M059J (cell line): ENCODE data around the gene ZRANB1. TPM values are rescaled to one million over a fixed set of nuclear protein-coding genes. Genes with fewer than 3 reads are reported as not detected.

ENCODE experiments used
- DNase-seq: peaks from one replicate; pipeline ENCODE4 v3.0.0-alpha.2; 2012; ENCODE audit warnings: low read depth
- total RNA-seq: library from RNA; depleted of rRNA; stranded (reverse); fragments of >200 nt; shearing (Covaris generic); gene quantifications from 2 replicates; pipeline ENCODE4 v1.2.3, GENCODE V29; 2014

Gene ZRANB1
- total RNA-seq, 1 experiment from 2014 or later, result 17.1 TPM

DNA sequence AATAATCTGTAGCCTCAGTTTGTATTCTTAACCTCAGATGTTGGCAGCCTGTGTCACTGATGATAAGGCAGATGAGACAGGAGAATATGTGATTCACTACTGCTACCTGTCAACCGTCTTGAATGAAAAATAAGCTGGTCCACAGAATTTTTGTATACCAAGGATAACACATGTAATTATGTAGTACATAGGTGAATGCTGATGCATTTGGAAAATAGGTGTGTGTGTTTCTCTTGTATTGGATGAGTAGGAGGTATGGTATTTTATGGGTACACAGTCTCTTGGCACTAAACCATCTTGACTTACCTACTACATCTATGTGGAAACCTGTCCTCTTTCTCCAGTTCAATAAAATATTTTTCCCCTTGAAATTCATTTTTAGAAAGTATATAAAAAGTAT, 20.7 kb upstream of the ZRANB1 start:
- DNase-seq, result no peak

DNA sequence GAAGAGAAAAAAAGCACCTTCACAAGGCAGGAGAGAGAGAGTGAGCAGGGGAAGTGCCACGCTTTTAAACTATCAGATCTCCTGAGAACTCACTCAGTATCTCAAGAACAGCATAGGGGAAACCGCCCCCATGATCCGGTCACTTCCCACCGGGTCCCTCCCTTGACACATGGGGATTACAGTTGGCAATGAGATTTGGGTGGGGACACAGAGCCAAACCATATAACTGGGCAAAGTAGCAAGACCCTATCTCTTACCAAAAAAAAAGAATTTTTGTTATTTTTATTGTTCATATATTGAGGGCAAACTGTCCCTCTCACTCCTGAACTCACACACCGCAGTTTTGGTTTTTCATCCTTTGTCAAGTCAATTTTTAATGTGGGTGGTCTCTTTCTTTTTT, 18.2 kb upstream of the ZRANB1 start:
- no peak for DNase-seq

DNA sequence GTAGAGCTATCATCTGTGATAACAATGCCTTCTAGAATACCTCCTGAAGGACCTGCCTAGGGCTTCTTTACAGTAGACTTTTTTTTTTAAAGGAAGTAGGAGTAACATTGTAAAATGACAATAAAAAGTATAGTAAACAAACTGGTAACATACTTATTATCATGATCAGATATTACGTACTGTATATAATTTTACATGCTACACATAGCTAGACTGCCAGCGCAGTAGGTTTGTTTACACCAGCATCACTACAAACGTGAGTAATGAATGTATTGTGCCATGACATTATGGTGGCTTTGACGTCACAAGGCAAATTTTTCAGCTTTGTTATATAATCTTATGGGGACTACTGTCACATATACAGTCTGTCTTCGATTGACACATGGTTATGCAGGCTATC, 15.4 kb upstream of the ZRANB1 start:
- no peak for DNase-seq

DNA sequence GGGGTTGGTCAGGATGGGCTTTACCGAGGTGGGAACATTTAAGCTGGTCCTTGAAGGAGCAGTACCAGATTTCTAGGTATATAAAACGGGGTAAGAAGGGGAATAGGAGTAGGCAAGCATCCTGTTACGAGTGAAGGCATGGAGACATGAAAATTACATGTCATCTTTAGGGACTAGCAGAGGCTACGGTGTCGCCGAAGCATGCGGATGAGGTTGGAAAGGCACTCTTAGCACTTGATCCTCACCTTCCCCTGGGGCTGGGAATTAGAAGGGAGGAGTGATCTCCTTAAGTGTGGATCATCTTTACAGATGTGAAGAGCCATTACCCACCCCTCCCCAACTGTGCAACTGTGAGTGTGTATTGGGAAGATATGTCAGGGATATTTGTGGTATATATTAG, 13.8 kb upstream of the ZRANB1 start:
- no peak for DNase-seq

DNA sequence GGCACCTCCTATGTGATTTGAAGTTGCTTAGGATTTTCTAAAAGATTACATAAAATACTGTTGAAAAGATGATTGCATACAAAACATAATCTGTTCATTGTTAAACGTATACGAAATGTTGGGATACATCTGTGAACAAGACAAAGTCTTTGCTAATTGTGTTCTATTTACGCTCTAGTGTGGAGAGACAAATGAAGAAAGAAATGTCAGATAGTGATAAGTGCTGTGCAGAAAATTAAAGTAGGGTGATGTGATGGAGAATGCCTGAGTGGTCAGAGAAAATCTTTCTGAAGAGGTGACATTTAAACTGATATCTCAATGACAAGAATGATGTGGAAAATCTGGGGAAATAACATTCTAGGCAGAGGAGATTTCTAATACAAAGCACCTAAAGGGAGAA, 13.4 kb upstream of the ZRANB1 start:
- DNase-seq, result no peak

DNA sequence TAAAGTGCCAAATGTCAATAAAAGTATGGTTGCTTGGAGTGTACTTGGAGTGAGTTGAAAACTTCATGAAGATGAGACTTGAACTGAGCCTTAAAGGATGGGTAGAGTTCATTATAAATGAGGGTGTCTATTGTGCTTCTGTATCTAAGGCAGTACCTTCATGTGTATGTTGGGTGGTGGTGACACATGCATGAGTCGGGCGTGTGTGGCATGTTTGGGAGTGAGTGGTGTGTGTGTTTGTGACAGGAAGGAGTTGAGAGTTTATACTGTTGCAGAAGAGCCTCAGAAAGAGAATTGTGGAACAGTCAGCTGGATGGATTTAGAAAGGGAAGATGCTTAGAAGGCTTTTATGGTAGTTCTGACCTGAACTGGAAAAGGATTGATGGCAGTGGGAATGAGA, 6.0 kb upstream of the ZRANB1 start:
- DNase-seq, result peak; percentile 38

DNA sequence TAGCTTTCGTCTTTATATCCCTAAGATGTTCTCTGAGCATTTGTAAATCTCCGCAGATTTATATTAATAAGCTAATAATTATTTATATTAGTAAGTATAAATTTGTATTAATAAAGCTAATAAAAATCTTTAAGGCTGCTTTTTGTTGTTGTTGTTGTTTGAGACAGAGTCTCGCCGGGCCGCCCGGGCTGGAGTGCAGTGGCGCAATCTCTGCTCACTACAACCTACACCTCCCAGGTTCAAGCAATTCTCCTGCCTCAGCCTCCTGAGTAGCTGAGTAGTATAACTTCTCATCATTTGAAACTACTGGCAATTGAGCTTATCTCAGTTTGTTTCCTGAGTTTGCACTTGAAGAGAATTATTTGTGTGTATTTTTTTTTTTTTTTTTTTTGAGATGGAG, 5.1 kb upstream of the ZRANB1 start:
- DNase-seq, result no peak

DNA sequence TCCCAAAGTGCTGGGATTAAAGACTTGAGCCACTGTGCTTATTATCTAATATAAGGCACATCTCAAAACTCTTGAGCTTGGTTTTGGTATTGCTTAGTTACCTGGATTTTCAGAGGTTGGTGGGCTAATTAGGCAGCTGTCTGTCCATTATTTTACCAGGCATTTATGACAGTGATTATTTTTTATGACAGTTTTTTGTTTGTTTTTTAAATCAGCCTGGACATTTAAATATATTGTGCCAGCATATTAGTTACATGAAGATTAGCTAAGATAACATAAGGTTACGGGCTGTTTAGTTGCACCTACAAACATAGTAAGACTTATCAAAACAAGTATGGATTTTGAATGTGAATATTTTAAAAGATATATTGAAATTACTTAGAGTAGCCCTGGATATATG, 2.6 kb upstream of the ZRANB1 start:
- DNase-seq, result no peak

DNA sequence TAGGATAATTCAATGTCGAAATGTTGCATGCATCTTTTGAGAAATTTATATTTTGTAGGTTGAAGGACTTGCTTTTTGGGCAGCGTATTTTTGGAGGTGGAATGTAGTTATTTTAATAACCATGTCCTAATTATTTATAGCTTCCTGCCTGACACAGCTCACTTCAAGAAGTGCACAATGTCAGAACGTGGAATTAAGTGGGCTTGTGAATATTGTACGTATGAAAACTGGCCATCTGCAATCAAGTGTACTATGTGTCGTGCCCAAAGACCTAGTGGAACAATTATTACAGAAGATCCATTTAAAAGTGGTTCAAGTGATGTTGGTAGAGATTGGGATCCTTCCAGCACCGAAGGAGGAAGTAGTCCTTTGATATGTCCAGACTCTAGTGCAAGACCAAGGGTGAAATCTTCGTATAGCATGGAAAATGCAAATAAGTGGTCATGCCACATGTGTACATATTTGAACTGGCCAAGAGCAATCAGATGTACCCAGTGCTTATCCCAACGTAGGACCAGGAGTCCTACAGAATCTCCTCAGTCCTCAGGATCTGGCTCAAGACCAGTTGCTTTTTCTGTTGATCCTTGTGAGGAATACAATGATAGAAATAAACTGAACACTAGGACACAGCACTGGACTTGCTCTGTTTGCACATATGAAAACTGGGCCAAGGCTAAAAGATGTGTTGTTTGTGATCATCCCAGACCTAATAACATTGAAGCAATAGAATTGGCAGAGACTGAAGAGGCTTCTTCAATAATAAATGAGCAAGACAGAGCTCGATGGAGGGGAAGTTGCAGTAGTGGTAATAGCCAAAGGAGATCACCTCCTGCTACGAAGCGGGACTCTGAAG, 620 bp downstream of the ZRANB1 start:
- no peak for DNase-seq

DNA sequence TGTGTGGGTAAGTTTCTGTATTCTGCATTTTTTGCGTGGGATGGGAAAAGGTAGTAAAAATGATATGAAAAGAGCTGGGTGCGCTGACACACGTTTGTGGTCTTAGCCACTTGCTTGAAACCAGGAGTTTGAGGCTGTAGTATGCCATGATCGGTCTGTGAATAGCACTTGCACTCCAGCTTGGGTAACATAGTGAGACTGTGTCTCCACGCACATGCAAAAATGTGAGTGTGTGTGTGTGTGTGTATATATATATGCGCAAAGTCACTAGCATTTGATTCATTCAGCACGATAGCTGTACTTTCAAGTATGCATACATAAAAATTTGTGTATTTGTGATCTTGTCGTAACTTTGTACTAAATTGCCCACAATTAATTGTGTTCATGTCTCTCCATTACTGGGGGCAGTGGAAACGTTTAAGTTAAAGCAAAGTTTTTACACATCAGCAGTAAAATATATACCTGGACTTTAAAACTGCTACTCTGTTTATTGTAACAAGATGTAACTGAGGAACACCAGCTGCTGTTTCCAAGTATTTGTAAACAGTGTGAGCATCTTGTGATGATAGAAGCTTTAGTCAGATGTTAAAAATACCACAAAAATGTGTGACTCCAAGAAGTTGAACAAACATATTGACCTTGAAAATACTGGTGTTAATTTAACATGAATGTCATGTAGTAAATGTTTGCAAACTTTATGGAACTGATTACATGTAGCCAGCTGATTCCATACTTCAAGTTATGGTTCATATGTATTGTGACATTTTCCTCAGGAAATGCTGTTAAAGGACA, 1.6 kb downstream of the ZRANB1 start:
- DNase-seq, result peak; percentile 87

DNA sequence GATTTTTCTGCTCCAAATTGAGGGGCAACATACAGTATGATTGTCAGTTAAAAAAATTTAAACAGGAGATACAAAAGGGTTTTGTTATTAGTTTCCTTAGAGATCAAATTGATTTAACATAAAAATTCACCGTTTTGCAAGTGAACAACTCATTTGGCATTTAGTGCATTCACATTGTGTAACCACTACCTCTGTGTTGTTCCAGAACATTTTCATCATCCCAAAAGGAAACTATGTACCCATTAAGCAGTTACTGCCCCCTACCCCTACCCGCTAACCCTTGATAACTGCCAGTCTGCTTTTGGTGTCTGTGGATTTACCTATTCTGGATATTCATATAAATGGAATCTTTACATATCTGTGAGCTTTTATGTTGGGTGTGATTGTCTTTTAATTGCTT, 3.1 kb downstream of the ZRANB1 start:
- DNase-seq, result no peak

DNA sequence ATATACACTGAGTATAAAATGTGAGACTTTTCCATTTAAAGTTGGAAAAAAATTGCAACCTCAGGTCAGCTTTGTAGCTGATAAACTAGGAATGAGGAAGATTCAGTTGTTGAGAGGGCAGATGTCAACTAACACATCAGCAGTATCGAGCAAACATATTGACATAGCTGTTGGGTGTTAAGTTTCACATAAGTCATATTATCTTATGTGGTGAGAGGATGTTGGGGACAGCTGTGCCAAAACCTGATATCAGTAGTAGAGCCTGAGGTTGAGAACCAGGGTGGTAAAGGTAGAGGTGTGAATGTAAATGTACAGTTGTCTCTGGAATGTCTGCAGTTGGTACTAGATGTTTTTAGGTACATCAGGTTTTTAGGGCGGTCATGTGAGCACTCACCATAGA, 5.0 kb downstream of the ZRANB1 start:
- DNase-seq, result no peak

DNA sequence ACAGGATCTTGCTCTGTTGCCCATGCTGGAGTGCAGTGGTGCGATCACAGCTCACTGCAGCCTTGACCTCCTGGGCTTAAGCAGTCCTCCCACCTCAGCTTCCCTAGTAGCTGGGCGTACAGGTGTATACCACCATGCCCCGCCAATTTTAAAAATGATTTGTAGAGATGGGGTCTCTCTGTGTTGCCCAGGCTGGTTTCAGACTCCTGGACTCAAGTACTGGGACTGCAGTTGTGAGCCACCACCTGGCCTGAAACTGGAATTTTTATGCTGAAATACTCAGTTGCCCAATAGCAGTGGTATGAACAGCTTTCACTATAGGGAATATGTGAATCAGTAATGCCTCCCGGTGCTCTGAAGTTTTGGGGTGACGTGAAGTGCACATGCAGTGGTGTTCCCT, 7.6 kb downstream of the ZRANB1 start:
- DNase-seq, result no peak

DNA sequence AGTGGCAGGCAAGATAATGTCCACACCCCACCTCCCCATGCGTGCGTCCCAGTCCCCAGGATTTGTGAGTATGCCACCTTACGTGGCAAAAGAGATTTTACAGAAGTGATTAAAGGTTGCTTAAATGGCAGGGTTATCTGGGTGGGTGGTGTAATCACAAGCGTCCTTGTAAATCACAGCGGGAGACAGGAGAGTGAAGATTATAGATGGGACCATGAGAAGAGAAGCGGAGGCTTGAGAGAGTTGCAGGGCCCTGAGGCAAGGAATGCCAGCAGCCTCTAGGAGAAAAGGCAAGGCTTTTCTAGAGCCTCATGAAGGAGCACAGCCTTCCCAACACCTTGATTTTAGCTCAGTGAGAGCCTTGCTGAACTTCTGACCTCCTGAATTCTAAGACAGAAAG, 10.2 kb downstream of the ZRANB1 start:
- DNase-seq, result no peak

DNA sequence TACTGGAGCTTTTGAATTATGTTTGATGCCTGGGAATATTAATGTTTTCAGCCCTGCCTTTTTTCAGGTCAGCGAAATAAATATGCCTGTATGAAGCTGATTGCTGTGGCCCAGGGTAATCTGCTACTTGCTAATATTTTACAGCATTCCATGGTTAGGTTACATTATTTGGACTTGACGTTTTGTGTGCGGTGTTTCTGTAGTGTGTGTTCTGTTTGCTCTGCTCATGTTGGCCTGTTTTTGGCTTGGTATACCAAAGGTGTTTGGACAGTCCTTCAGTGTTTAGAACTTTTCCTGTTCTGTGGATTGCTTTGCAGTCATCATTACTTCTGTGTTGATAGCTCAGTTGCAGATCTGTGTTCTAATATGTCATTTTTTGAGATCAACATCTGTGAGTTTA, 11.5 kb downstream of the ZRANB1 start:
- no peak for DNase-seq

DNA sequence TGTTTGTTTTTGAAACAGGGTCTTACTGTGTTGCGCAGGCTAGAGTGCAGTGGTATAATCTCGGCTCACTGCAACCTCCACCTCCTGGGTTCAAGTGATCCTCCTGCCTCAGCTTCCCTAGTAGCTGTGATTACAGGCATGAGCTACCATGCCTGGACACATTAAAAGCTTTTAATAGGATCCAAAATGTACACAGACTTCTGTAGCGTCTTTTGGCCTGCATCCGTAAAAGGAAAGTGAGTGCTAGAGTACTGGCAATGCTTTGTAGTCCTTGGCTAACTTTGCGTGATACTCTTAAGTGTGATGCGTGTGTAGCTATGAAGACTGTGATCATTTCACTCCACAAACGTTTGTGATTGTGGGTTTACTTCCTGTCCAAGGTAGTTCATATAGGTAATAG, 13.3 kb downstream of the ZRANB1 start:
- DNase-seq, result no peak

DNA sequence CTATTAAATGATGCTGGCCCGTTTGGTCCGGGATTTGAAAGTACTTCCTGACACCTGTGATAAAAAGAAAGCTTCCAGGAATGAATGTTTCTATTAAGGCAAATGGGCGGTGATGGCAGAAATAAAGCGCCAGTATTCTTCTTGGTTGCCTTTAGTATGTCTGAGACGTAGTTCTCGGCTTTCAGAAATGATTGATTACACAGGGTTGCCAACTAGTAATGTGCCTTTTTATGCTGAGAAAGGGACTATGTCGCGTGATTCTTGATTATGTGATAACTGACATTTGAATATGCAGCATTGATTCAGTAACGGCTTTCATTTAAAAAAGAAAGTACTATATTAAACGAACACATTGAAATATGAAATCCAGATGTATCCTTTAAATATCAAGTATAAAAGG, 13.9 kb downstream of the ZRANB1 start:
- no peak for DNase-seq

DNA sequence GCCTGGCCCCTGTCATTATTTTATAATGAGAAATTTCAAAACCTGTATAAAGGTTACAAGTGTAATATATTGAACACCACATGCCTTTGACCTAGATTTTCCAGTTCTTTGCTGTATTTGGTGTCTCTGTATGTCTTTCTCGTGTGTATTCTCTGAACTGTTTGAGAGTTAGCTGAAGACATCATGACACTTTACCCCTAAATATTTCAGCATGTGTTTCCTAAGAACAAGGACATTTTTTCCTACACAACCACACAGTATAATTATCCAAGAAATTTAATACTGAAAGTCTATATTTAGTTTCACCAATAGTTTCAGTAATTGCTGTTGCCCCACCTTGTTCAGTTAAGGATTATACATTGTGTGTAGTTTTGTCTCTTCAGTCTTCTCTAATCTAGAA, 14.8 kb downstream of the ZRANB1 start:
- DNase-seq, result no peak

DNA sequence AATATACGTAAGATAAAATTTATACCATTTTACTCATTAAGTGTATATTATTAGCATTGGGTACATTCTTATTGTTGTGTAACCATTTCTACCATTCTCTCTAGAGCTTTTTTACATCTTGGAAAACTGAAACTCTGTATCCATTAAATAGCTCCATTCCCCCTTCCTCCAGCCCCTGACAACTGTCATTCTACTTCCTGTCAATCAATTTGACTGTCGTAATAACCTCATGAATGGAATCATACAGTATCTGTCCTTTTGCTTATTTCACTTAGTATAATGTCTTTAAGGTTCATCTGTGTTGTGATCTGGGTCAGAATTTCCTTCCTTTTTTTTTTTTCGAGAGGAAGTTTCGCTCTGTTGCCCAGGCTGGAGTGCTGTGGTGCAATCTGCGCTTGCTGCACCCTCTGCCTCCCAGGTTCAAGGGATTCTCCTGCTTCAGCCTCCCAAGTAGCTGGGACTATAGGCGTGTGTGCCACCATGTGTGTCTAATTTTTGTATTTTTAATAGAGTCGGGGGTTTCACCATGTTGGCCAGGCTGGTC, 15.6 kb downstream of the ZRANB1 start:
- DNase-seq, result no peak

DNA sequence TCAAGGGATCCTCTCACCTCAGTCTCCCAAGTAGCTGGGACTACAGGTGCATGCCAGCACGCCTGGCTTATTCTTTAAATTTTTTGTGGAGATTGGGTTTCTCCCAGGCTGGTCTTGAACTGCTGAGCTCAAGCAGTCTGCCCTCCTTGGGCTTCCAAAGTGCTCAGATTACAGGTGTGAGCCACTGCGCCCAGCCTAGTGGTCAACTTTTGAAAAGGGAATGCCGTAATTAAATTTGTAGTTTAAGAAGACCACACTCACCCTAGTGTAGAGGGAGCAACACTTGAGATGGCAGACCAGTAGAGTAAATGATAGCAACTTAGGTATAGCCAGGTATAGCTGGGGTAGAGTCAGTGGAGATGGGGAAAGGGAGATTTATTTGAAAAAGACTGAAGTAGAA, 17.6 kb downstream of the ZRANB1 start:
- DNase-seq, result no peak

DNA sequence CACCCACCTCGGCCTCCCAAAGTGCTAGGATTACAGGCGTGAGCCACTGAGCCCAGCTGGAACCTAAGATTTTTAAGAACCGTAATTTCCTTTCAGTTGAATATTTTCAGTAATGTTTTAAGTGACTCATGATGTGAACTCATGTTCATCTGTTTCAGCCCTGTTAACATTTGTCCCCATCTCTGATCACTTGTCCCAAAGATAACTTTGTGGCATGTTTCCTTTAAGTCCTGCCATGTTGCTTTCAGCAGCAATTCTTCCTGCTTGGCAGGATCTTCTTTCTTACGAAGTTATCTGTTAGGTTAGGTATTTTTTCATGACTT, 19.3 kb downstream of the ZRANB1 start:
- no peak for DNase-seq

DNA sequence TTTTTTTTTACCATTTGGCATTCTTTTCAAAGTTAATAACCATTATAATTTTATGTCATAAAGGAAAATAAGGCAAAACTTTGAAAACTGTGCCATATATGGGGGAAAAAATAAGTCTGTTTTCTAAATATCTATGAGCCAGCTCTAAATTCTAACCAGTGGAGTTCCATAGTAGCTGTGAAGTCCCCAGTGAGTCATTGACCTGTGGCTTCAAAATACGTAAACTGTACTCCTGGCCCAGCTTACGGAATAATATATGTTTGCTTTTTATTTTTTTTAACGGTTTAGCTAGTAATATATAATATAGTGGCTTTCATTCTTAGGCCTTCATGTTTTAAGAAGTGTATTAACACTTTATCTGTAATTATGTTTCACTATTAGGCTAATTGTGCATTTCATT, 20.5 kb downstream of the ZRANB1 start:
- DNase-seq, result peak; percentile 23
